NK-92 (cell line): Measurements from ENCODE around the gene FBN1.

Experiments
- DNase-seq: peaks from one replicate; lab custom pipeline; 2025; ENCODE audit not compliant: unreplicated experiment; lab: John Stamatoyannopoulos, UW

Gene FBN1

DNA sequence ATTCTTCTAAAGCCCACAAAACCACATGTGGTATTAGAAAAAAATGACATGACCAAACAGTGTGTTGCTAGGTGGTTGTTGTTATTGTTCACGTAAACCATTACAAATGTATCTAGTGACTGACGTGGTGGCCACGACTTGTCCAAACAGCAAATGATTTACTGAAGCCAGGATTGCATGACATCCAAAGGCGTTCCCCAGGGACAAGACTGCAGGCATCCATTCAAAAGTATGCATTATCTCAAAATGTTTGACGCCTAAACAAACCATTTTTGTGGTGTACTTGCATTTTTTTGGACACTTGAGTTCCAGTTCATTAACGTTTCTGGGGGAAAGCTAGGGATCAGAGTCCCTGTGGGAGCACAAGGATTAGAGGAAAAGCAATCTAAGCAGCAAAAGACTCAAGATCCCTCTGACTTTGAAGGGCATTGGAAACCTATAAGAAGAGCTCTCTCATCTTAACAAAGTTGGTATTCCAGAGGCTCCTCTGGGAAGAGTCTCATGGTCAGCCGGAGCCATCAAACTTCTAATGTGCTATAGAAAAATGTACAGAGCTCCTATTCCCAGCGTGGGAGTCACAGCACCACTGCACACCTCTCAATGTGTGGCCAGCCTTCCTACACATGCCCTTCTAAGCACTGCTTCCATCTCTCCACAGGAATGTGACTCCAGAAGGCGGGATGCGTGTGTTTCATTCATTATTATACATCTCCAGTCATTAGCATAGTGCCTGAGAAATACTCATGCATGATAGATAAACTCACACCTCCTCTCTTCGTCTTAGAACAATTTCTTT is 62.9 kb downstream of the FBN1 start:
- DNase-seq: no peak

- no peak for DNase-seq
These were observed 64.3 kb downstream of the FBN1 start for GRCh38 chr15:48581219-48581618.

GRCh38 chr15:48580736-48581135 is 64.8 kb downstream of the FBN1 start:
- DNase-seq: no peak

DNA sequence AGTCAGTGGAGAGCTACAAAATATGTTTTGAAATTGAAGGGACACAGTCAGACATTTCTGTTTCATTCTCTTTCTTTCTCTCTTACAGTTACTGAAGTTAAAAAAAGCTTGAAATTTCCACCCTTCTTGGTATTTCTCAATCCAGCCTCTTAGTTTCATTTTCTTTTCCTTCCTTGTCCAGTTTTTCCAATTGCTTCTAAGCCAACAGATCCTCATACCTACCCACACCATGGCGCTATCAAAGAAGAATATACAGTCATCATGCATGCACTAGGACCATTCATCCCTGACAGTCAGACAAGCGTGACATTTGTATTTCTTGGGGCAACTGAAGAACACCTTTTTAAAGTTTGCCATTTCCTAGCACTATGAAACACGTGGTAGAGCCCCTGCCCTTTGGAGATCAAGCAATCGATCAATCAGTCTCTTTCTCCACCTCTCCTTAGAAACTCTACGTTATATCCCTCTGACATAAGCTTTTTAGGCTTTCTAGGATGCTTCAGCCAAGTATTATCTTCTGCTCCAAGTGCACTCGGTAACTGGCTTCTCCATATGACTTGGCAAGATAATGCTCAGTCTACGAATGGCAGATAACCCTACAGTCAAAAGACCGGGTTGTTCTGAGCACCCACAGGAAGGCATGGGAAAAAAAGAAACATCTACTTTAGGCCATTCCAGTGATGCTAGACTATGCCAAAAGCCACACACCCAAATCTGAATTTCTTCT is 65.4 kb downstream of the FBN1 start:
- DNase-seq: no peak

GRCh38 chr15:48578965-48579364 is 66.5 kb downstream of the FBN1 start:
- no peak for DNase-seq

DNA sequence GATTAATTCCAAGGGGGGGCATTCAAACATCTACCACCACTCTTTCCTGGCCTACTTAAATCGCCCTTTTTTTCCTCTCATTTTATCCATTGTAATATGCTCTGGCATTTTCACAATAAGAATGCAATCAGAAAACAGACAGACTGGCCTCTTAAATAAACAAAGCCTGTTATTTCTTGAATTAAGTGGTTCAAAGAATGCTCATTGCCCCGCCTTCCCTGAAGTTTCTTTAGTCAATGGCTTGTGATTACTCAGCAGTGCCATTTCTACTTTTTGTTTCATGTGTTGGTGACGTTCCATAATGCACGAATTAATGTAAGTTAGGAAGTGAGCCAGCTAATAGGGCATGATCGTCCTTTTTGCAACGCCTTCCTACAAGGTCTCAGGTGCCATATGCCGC is 68.0 kb downstream of the FBN1 start:
- no peak for DNase-seq

DNA sequence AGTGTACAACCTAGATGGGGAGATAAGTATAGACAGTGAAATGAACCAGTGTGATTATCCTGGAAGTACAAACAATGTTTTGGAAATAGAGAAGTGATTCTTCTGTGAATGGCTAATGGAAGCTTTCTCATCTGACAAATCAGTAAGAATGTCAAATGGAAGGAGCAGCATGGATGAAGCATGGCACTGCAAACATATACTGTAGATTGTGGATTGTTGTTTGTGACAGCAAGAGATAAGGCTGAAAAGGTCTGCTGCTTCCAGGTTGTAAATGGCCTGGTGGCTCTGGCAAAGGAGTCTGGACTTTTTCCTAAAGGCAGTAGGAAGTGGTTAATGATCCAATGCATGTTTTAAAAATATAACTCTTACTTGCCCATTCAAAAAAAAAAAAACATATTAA is 71.3 kb downstream of the FBN1 start:
- DNase-seq: no peak

DNA sequence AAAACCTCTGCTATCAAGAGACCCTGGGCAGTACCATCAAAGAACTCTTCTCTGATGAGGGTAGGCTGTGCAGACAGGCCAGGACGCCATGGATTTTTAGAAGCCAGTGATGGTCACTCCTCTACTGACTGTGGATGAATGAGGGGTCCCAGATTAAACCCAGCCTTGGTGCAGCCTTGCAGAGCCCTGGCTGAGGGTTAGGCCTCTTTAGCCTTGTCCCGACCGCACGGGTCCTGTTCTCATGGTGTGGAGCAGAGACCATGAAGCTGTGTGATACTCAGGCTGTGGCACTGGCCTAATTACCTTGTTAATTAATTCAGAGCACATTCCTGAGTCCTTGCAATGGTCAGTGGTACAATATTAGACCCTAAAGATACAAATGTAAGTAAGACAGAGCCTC is 71.7 kb downstream of the FBN1 start:
- no peak for DNase-seq

DNA sequence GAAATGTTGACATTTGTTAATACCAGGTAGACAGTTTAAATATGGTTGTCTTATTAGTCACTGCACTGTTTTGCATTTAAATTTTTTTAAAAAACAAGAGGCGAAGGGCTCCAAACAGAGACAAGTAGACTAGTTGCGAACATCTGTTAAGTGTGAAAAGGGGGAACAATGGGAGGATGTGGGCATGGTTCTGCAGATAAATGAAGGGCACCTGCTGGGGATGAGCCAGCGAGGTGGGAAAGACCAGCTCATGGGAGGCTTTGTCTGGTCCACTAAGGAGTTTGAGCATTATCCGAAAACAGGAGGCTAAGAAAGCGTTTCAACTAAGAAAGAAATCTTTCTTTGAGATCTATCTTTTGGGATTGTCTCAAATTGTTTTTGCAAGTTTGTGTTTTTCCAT is 72.7 kb downstream of the FBN1 start:
- no peak for DNase-seq

DNA sequence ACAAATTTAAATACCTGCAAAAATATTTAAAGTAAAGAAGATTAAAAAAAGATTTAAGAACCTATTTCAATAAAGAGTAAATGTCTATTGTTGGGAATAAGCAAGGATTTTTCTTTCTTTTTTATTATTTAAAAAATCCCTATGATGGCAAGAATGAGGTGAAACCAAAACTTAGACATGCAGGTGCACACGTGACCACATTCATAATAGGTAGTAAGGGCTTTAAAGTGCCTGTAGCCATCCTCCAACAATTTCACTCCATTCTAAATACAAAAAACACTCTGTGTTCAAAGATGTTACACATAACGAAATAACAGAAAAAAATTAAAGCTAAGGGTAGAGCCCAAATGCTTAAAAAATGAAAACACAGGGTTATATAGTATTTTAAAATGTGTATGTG is 74.0 kb downstream of the FBN1 start:
- DNase-seq: no peak

- no peak for DNase-seq
These were observed 74.7 kb downstream of the FBN1 start for GRCh38 chr15:48570822-48571221.

DNA sequence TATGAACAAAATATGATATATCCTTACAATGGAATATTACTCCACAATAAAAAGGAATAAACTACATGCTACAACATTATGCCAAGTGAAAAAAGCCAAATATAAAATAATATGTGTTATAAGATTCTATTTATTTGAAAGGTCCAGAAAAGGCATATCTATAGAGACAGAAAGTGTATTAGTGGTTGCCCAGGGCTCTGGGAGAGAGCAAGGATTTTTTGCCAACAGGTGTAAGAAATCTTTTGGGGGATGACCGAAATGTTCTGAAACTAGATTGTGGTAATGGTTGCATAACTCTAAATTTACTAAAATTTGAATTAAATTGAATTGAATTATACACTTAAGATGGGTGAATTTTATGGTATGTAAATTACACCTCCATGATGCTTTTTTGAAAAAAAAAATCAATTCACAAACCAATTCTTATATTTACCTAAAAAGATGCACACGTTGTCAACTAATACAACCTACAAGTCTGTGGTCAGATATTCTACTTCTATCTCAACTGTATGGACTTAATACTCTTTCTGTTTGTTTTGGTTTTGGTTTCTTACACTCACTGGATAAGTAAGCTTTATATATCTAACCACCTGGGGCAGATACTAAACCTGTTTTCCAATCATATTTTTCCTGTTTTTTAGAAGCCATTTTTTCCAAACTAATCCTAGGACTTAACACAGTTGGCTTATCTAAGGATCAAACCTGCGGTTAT is 75.8 kb downstream of the FBN1 start:
- DNase-seq: no peak

- DNase-seq: no peak
These were observed 78.8 kb downstream of the FBN1 start for GRCh38 chr15:48566668-48567067.

DNA sequence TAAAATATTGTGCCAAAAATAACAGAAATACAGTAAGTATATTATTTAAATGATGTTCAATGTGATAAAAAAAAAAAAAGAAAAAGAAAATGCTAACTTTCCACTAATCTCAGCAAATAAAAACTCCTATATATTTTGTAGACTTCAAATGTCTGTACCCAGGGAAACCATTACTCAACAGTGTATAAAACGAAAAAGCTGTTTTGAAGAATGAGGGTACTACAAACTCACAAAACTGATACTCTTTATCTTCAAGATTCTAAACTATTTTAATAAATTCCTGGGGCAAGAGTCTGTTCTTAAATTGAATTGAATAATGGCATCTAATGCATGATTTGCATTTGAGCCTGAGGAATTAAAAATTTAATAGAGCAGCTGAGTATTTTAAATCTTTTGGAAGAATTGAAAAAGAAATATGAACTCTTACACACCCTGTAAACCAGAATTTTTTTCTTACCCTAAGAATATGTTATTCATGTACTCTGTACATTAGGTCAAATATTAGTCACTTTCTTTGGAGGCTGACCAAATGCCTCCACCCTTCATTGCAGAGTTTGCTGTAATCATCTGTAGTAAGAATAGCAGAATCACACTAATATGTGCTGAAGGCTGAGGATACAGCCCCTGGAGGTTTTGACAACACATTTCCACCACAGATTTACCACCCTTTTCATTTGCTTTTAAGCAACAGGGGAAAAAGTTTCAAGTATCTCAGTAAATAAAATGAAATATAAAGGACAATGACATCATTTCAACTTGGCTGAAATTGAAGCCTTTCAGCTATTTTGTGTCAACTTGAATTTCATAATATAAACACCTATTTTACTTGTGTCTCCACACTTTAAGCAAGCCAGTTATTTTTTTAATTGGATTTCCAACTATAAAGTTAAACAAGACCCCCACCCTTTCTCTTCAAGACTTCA is 79.7 kb downstream of the FBN1 start:
- no peak for DNase-seq

GRCh38 chr15:48564690-48565089 is 80.8 kb downstream of the FBN1 start:
- DNase-seq: no peak

DNA sequence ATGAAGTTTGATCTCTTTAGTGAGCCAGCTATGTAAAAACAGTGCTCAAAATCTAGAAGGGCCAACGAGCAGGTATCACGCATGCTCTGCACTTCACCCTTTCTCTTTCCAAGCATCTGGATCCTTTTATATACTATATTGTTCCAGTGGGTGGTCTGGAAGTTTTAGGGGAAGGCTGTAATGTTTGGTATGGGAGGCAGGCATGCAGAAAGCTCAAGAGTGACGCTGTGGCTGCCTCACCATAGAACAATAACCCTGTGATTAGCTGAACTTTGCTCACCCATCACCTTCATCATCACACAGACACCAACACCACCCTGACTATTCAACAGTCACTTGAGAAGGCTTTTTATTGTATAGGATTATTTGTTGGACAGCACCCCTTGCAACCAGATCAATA is 81.6 kb downstream of the FBN1 start:
- no peak for DNase-seq

DNA sequence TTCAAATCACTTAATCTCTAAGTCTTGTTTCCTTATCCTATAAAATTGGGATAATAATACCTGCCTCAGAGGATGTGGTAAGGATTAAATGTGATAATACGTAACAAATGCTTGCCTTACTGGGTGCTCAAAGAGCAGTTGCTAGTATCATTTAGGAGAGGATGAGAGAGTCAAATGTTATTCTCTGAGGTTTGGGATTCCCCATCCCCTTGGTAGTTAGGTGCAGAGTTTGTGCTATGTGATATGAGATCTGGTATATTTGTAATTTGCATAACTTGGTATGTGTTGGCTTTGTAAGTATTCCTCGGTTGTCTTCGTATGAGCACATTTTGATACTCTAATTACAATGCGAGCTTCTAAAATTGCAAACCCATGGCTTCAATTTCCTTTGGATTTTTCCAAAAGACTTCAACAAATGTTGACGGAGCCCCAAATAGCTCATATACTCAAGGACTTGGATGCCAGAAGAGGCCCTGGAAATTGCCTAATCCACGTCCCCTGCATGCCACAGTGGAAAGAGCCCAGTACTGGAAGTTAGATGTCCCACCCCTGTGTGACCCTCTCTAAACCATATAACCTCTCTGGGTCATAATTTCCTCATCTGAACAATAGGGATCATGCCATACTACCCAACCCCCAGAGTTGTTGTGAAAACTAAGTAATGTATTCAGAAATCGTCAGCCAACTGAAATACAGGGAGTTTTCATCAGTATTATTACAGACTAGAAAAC is 85.0 kb downstream of the FBN1 start:
- no peak for DNase-seq

DNA sequence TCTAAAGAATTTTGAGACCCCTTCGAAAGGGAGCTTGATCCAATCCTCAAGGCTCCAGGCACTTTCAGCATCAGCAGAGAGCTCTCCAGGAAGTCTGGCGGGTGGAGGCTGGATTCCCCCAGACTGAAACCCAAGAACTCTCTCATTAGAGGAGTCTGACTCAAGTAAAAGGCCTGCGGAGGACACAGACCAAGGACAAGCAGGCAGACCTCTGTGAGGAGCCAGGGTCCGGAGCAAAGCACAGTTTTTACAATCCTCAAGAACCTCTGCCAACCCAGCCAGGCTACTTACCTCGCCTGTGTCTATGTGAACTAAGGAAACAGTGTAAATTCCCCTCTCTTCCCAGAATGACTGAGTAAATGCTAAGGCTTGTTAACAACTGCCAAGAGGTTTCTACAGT is 86.2 kb downstream of the FBN1 start:
- DNase-seq: no peak

DNA sequence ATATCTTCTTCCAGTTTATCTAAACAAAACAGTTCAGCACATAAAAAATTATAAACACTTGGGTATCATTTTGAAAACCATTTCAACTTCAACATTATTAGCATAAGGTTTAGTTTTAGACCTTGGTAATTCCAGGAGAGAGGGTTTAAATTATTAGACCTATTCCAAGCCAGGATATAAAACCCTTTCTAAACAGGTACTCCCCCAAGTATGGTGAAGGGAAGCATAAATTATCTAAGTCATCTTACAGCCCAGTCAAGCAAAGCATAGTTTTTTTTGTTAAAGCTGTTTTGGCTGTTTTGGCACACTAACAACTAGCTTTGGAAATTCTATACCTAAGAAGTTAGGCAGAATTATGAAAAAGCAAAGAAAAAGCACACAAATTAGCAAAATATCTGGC is 87.3 kb downstream of the FBN1 start:
- no peak for DNase-seq

DNA sequence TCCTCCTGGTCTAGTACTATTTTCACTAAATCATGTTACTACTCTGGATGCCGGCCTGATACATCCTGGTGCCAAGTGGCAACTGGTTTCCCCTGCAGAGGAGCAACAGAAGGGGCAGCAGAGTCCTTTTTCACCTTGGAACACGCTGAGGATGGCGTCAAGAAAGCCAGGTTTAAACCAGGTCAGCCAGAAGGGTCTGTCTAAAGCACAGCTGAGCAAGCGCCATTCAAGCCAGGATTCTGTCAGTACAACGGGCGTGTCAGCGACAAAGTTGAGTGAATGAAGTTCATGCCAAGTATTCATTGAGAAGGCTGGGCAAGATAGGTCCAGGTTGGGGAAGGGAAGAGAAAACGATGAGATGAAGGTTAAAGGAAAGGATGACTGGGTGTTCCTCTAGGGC is 88.2 kb downstream of the FBN1 start:
- no peak for DNase-seq
